Fibroblast of lung (primary cell): ENCODE results near the gene TUBGCP6. TPM values are rescaled to one million over a fixed set of nuclear protein-coding genes. Genes with fewer than 3 reads are reported as not detected.

ENCODE experiments used
- DNase-seq, 2 donors: peaks; one replicate each; pipeline versions ENCODE4 v3.0.0 to v3.0.0-alpha.2; 2010; ENCODE audit warnings: low read depth in 2 of 2
- H2AFZ ChIP-seq: 2 replicates; pipeline ENCODE4 v1.5.1; 2012; ENCODE audit warnings: low read length, control low read depth, inconsistent platforms
- H3K27ac ChIP-seq: 2 replicates; pipeline ENCODE4 v1.5.1; 2011; ENCODE audit warnings: low read length, control low read depth; ENCODE audit not compliant: insufficient read depth
- H3K27me3 ChIP-seq: 2 replicates; pipeline ENCODE4 v1.5.1; 2011; ENCODE audit warnings: mild to moderate bottlenecking, low read length; ENCODE audit not compliant: control insufficient read depth, insufficient read depth
- H3K36me3 ChIP-seq: 2 replicates; pipeline ENCODE4 v1.5.1; 2011; ENCODE audit warnings: low read length; ENCODE audit not compliant: control insufficient read depth, insufficient read depth
- H3K4me1 ChIP-seq: 2 replicates; pipeline ENCODE4 v1.5.1; 2011; ENCODE audit warnings: low read length; ENCODE audit not compliant: control insufficient read depth, insufficient read depth; ENCODE audit errors: extremely low read depth
- H3K4me2 ChIP-seq: 2 replicates; pipeline ENCODE4 v1.5.1; 2011; ENCODE audit warnings: low read length, control low read depth; ENCODE audit not compliant: insufficient read depth; ENCODE audit errors: extremely low read depth
- H3K4me3 ChIP-seq, 4 experiments: fragments of 200-600 bp in 1 of 4; sonication (generic) in 1 of 4; replicated peaks in 1 of 4; 2 replicates each; pipeline ENCODE4 v1.5.1; 2011 to 2016; ENCODE audit warnings: low read length in 4 of 4, low read depth in 3 of 4, mild to moderate bottlenecking in 3 of 4, control low read depth in 2 of 4, inconsistent platforms in 1 of 4, mixed read lengths in 1 of 4; ENCODE audit not compliant: insufficient read depth in 1 of 4; ENCODE audit errors: control extremely low read depth in 1 of 4
- H3K79me2 ChIP-seq: 2 replicates; pipeline ENCODE4 v1.5.1; 2012; ENCODE audit warnings: mild to moderate bottlenecking, low read length, inconsistent platforms; ENCODE audit not compliant: control insufficient read depth, insufficient read depth
- H3K9ac ChIP-seq: 2 replicates; pipeline ENCODE4 v1.5.1; 2011; ENCODE audit warnings: mild to moderate bottlenecking, low read length, control low read depth; ENCODE audit not compliant: insufficient read depth
- H3K9me3 ChIP-seq: 2 replicates; pipeline ENCODE4 v1.5.1; 2012; ENCODE audit warnings: low read depth, low read length; ENCODE audit not compliant: control insufficient read depth, insufficient read depth
- H4K20me1 ChIP-seq: 2 replicates; pipeline ENCODE4 v1.5.1; 2011; ENCODE audit warnings: low read length; ENCODE audit not compliant: control insufficient read depth, insufficient read depth; ENCODE audit errors: extremely low read depth
- EZH2 ChIP-seq: IDR thresholded peaks from 2 replicates; pipeline ENCODE4 v1.5.1; 2012; ENCODE audit warnings: low read length, control low read depth, mild to moderate bottlenecking; ENCODE audit errors: missing control alignments
- polyA plus RNA-seq, 2 donors: library from polyadenylated mRNA; depleted of rRNA in 1 of 2; stranded (reverse) in 1 of 2; unstranded in 1 of 2; fragments of >200 nt; gene quantifications; 2 replicates each; pipeline ENCODE4 v1.2.1, GENCODE V29; 2011 to 2012; ENCODE audit warnings: missing spikeins in 1 of 2
- total RNA-seq: library from RNA; depleted of rRNA; stranded (reverse); fragments of >200 nt; gene quantifications from 2 replicates; pipeline ENCODE4 v1.2.1, GENCODE V29; 2014
- TF ChIP-seq, protein P1 (sequence below), 2 donors: IDR thresholded peaks in 1 of 2; conservative IDR thresholded peaks in 1 of 2; 1 replicate in 1 of 2; 2 replicates in 1 of 2; pipeline ENCODE4 v1.5.1; 2011 to 2012; ENCODE audit warnings: low read length in 2 of 2, control low read depth in 1 of 2, inconsistent platforms in 1 of 2, low read depth in 1 of 2, mild to moderate bottlenecking in 1 of 2

TUBGCP6 gene
- total and polyA plus RNA-seq, 2 donors (not counting 1 experiment from before 2014, with no cell fraction given): 6.7 to 23.8 TPM

DNA sequence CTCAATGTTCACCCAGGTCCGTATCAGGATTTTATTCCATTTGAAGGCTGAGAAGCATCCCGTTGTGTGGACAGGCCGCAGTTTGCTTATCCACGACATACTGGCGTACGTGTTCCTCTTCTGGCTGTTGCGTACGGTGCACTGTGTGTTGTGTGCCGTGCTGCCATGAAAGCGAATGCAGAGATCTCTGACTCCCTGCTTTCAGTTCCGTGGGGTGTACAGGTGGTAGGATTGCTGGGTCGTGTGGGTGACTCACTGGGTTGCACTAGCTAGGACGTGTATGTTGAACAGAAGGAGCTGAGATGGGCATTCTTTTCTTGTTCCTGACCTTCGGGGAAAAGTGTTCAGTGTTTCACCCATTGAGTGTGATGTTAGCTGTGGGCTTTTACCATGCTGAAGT is 33.7 kb downstream of the TUBGCP6 start:
- no peak overlapping the region for H3K4me2 ChIP-seq
- H3K36me3 ChIP-seq: peaks cover 36% of the 10 kb centered on the region
- H3K9me3 ChIP-seq: no peaks in the 10 kb centered on the region
- H3K79me2 ChIP-seq: peaks cover 19% of the 10 kb centered on the region
- no peaks in the 10 kb centered on the region for H3K27me3 ChIP-seq
- no peak overlapping the region for H3K4me3 ChIP-seq
- TF ChIP-seq EZH2: no peak
- TF ChIP-seq, protein P1, sequence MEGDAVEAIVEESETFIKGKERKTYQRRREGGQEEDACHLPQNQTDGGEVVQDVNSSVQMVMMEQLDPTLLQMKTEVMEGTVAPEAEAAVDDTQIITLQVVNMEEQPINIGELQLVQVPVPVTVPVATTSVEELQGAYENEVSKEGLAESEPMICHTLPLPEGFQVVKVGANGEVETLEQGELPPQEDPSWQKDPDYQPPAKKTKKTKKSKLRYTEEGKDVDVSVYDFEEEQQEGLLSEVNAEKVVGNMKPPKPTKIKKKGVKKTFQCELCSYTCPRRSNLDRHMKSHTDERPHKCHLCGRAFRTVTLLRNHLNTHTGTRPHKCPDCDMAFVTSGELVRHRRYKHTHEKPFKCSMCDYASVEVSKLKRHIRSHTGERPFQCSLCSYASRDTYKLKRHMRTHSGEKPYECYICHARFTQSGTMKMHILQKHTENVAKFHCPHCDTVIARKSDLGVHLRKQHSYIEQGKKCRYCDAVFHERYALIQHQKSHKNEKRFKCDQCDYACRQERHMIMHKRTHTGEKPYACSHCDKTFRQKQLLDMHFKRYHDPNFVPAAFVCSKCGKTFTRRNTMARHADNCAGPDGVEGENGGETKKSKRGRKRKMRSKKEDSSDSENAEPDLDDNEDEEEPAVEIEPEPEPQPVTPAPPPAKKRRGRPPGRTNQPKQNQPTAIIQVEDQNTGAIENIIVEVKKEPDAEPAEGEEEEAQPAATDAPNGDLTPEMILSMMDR (conservative IDR thresholded peaks at IDR 0.05 in 1 of 2, IDR thresholded peaks at IDR 0.05 in 1 of 2; ENCODE audit: low read depth in 1 of 2, low read length in 2 of 2): no peak
- no peaks in the 10 kb centered on the region for H3K4me1 ChIP-seq
- no peak overlapping the region for H2AFZ ChIP-seq
- peaks cover 4% of the 10 kb centered on the region for H4K20me1 ChIP-seq
- no peak for DNase-seq
- no peak overlapping the region for H3K27ac ChIP-seq
- no peak overlapping the region for H3K9ac ChIP-seq

DNA sequence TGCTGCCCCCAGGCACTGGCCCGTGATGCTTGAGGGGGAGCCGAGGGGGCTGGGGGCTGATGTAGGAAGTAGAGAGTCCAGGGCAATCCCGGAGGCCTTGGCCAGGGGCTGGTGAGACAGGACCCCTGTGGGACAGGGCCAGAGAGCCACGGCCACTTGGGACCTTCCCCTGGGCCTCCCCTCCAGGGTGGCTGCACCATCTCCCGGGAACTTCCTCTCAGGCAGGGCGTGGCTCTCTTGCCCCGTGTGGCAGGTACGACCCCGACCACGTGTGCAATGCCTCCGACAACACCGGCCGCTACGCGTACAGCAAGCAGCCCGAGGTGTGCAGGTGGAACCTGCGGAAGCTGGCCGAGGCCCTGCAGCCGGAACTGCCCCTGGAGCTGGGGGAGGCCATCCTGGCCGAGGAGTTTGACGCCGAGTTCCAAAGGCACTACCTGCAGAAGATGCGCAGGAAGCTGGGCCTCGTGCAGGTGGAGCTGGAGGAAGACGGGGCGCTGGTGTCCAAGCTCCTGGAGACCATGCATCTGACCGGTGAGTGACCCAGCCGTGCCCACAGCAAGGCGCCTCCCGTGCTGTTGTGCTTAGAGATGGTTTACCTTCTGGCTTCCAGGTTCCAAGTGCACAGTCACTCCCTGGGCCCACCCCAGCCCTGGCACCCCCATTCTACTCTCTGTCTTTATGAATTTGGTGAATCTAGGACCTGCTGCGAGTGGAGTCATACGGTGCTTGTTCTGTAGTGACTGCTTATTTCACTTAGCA is 34.3 kb downstream of the TUBGCP6 start:
- Histone ChIP-seq H3K9ac (no peak overlapping the region), H3K27me3 (no peaks in the 10 kb centered on the region), H4K20me1 (peaks cover 4% of the 10 kb centered on the region), H3K27ac (no peak overlapping the region), H2AFZ (no peak overlapping the region), H3K4me2 (no peak overlapping the region), H3K36me3 (peaks cover 39% of the 10 kb centered on the region), H3K79me2 (peaks cover 22% of the 10 kb centered on the region), H3K4me1 (no peaks in the 10 kb centered on the region), H3K4me3 (no peak overlapping the region), H3K9me3 (no peaks in the 10 kb centered on the region)
- no peak for DNase-seq
- TF ChIP-seq, protein P1 (conservative IDR thresholded peaks at IDR 0.05 in 1 of 2, IDR thresholded peaks at IDR 0.05 in 1 of 2; ENCODE audit: low read depth in 1 of 2, low read length in 2 of 2): no peak
- TF ChIP-seq EZH2: no peak

DNA sequence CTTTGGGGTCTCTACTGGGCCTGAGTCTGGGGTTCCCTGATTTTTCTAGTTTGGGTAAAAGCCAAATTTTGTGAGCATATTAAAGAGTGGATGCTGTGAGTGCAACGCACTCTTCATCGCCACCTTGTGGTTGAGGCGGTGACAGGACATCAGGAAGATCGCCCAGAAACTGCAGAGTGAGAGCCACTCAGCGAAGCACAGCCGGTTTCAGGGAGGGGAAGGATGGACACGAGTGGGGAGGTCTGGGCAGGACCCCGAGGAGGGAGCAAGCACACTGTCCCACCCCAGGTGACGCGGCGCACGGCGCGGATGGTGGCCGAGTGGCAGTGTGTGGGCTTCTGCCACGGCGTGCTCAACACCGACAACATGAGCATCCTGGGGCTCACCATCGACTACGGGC is 34.9 kb downstream of the TUBGCP6 start:
- Histone ChIP-seq H3K4me3 (no peak overlapping the region), H4K20me1 (peaks cover 2% of the 10 kb centered on the region), H3K9ac (no peak overlapping the region), H3K36me3 (peaks cover 34% of the 10 kb centered on the region), H3K79me2 (peaks cover 18% of the 10 kb centered on the region), H3K9me3 (no peaks in the 10 kb centered on the region), H3K27ac (no peak overlapping the region), H2AFZ (no peak overlapping the region), H3K27me3 (no peaks in the 10 kb centered on the region), H3K4me1 (no peaks in the 10 kb centered on the region), H3K4me2 (no peak overlapping the region)
- peak; percentile 31 to 68 for DNase-seq
- TF ChIP-seq EZH2: no peak
- TF ChIP-seq, protein P1 (conservative IDR thresholded peaks at IDR 0.05 in 1 of 2, IDR thresholded peaks at IDR 0.05 in 1 of 2; ENCODE audit: low read depth in 1 of 2, low read length in 2 of 2): peak; percentile 79 to 90
